Ishikawa (cell line): ENCODE measurements around the gene TMEM232.

ENCODE experiments used
- CEBPB ChIP-seq: IDR thresholded peaks from 2 replicates; pipeline ENCODE4 v1.6.1; 2012
- CREB1 ChIP-seq: IDR thresholded peaks from 2 replicates; pipeline ENCODE4 v1.6.1; 2012; ENCODE audit warnings: low read depth
- EGR1 ChIP-seq: IDR thresholded peaks from 2 replicates; pipeline ENCODE4 v1.6.1; 2012
- EP300 ChIP-seq: IDR thresholded peaks from 2 replicates; pipeline ENCODE4 v1.6.1; 2012; ENCODE audit warnings: borderline replicate concordance
- FOXM1 ChIP-seq: IDR thresholded peaks from 2 replicates; pipeline ENCODE4 v1.6.1; 2012; ENCODE audit warnings: low read depth, borderline replicate concordance
- MAX ChIP-seq: IDR thresholded peaks from 2 replicates; pipeline ENCODE4 v1.6.1; 2012
- NFIC ChIP-seq: IDR thresholded peaks from 2 replicates; pipeline ENCODE4 v1.6.1; 2012
- RAD21 ChIP-seq: IDR thresholded peaks from 2 replicates; pipeline ENCODE4 v1.6.1; 2012; ENCODE audit warnings: low read depth
- TAF1 ChIP-seq: IDR thresholded peaks from 2 replicates; pipeline ENCODE4 v1.6.1; 2012; ENCODE audit warnings: low read depth, mild to moderate bottlenecking
- TCF12 ChIP-seq: IDR thresholded peaks from 2 replicates; pipeline ENCODE4 v1.6.1; 2012; ENCODE audit warnings: low read depth
- TEAD4 ChIP-seq: IDR thresholded peaks from 2 replicates; pipeline ENCODE4 v1.6.1; 2012
- YY1 ChIP-seq: IDR thresholded peaks from 2 replicates; pipeline ENCODE4 v1.6.1; 2012; ENCODE audit warnings: low read depth
- ZBTB7A ChIP-seq: IDR thresholded peaks from 2 replicates; pipeline ENCODE4 v1.6.1; 2012; ENCODE audit warnings: low read depth
- TF ChIP-seq, protein P1 (sequence below): IDR thresholded peaks from 2 replicates; pipeline ENCODE4 v1.6.1; 2012; ENCODE audit warnings: low read depth, mild to moderate bottlenecking
- TF ChIP-seq, protein P2 (sequence below): IDR thresholded peaks from 2 replicates; pipeline ENCODE4 v1.6.1; 2012

TMEM232 gene

GRCh38 chr5:110397281-110397680, 329.2 kb downstream of the TMEM232 start:
- TF ChIP-seq, protein P1, sequence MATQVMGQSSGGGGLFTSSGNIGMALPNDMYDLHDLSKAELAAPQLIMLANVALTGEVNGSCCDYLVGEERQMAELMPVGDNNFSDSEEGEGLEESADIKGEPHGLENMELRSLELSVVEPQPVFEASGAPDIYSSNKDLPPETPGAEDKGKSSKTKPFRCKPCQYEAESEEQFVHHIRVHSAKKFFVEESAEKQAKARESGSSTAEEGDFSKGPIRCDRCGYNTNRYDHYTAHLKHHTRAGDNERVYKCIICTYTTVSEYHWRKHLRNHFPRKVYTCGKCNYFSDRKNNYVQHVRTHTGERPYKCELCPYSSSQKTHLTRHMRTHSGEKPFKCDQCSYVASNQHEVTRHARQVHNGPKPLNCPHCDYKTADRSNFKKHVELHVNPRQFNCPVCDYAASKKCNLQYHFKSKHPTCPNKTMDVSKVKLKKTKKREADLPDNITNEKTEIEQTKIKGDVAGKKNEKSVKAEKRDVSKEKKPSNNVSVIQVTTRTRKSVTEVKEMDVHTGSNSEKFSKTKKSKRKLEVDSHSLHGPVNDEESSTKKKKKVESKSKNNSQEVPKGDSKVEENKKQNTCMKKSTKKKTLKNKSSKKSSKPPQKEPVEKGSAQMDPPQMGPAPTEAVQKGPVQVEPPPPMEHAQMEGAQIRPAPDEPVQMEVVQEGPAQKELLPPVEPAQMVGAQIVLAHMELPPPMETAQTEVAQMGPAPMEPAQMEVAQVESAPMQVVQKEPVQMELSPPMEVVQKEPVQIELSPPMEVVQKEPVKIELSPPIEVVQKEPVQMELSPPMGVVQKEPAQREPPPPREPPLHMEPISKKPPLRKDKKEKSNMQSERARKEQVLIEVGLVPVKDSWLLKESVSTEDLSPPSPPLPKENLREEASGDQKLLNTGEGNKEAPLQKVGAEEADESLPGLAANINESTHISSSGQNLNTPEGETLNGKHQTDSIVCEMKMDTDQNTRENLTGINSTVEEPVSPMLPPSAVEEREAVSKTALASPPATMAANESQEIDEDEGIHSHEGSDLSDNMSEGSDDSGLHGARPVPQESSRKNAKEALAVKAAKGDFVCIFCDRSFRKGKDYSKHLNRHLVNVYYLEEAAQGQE, result no peak
- TF ChIP-seq FOXM1, result no peak
- no peak for TF ChIP-seq MAX
- TF ChIP-seq TCF12, result no peak
- TF ChIP-seq, protein P2, sequence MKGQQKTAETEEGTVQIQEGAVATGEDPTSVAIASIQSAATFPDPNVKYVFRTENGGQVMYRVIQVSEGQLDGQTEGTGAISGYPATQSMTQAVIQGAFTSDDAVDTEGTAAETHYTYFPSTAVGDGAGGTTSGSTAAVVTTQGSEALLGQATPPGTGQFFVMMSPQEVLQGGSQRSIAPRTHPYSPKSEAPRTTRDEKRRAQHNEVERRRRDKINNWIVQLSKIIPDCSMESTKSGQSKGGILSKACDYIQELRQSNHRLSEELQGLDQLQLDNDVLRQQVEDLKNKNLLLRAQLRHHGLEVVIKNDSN, result no peak
- TF ChIP-seq YY1, result no peak
- no peak for TF ChIP-seq NFIC

GRCh38 chr5:110386782-110387181, 339.7 kb downstream of the TMEM232 start:
- TF ChIP-seq CREB1 (no peak), EP300 (no peak), CEBPB (no peak), RAD21 (no peak), FOXM1 (no peak)

GRCh38 chr5:110383231-110383630, 343.2 kb downstream of the TMEM232 start:
- TF ChIP-seq TCF12, result no peak
- TF ChIP-seq, protein P2, result no peak
- TF ChIP-seq FOXM1, result no peak
- no peak for TF ChIP-seq ZBTB7A
- TF ChIP-seq, protein P1, result no peak
- no peak for TF ChIP-seq CREB1
- TF ChIP-seq EGR1, result no peak
- no peak for TF ChIP-seq TEAD4
- no peak for TF ChIP-seq YY1
- TF ChIP-seq CEBPB, result no peak
- TF ChIP-seq TAF1, result no peak
- no peak for TF ChIP-seq RAD21
- TF ChIP-seq NFIC, result no peak
- TF ChIP-seq MAX, result no peak

DNA sequence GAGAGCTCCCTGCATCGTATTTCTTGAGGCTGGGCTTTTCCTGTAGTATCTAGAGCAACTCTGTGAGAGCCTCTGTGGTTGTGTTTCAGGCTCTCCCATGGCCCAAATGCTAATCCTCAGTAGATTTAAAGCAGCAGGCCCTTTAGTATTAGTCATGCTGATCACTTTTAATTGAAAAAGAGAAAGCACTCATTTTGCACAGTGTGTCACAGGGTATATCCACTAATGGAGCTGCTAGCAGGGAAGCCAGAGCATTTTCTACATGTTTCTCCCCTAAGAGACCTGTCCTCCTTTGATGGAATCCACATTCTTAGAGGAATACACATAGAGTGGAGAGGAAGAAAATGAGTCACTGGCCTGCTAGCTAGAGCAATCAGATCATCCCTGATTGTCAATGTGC, 348.5 kb downstream of the TMEM232 start:
- TF ChIP-seq TCF12, result no peak
- TF ChIP-seq CEBPB, result no peak
- TF ChIP-seq EGR1, result no peak
- TF ChIP-seq EP300, result no peak
- no peak for TF ChIP-seq NFIC
- no peak for TF ChIP-seq CREB1
- no peak for TF ChIP-seq MAX
- TF ChIP-seq, protein P2, result no peak
- TF ChIP-seq TEAD4, result no peak
- TF ChIP-seq YY1, result no peak
- no peak for TF ChIP-seq FOXM1
- no peak for TF ChIP-seq RAD21
- TF ChIP-seq ZBTB7A, result no peak
- no peak for TF ChIP-seq TAF1
- TF ChIP-seq, protein P1, result no peak

DNA sequence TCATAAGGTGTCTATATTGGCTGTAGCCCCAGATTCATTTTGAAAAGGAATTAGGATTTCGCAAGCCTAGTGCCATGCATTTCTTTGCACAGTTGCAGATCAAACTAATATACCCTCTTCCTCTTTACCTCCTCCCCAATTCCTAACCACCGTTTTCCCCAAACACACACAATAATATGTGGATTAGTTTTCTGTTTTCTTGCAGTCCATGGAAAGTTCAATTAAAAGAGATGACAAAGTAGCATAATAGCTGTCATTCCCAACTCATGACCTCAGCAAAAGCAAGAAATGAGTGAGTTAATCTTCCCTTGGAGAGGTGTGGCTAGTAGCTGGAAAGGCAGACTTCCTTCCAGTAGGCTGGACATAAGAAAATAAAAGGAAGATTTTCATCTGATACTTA, 349.1 kb downstream of the TMEM232 start:
- TF ChIP-seq RAD21 (no peak), TCF12 (no peak)
